Measurements from ENCODE around the gene ABI2.
"Not testable (repeated sequence)": the region's sequence is repeated elsewhere in the genome, so short reads cannot be mapped to it uniquely, and the experiment has no call there.

The ABI2 gene

GRCh38 chr2:203340791-203341487 lies 12.7 kb downstream of the ABI2 start:
- H3K27me3 Mint-ChIP-seq (ENCODE audit: low read depth): no peaks in the 10 kb centered on the region
- no peak overlapping the region for H3K4me3 Mint-ChIP-seq
- no peak for DNase-seq (ENCODE audit: low spot score)
- H3K4me1 Mint-ChIP-seq (ENCODE audit: low read depth): peaks cover 8% of the 10 kb centered on the region
- H3K9me3 Mint-ChIP-seq: no peaks in the 10 kb centered on the region
- peaks cover 7% of the 10 kb centered on the region for H3K36me3 Mint-ChIP-seq (ENCODE audit: low read depth)
- no peak overlapping the region for H3K27ac Mint-ChIP-seq

- H3K9me3 Mint-ChIP-seq: no peaks in the 10 kb centered on the region
- no peak for DNase-seq (ENCODE audit: low spot score)
- no peak overlapping the region for H3K4me3 Mint-ChIP-seq
- H3K36me3 Mint-ChIP-seq (ENCODE audit: low read depth): peaks cover 6% of the 10 kb centered on the region
- no peak overlapping the region for H3K27ac Mint-ChIP-seq
- no peaks in the 10 kb centered on the region for H3K27me3 Mint-ChIP-seq (ENCODE audit: low read depth)
- peaks cover 10% of the 10 kb centered on the region for H3K4me1 Mint-ChIP-seq (ENCODE audit: low read depth)
Measured at GRCh38 chr2:203341741-203342310, 13.6 kb downstream of the ABI2 start.

GRCh38 chr2:203342374-203342773 lies 14.2 kb downstream of the ABI2 start:
- not testable (repeated sequence) for H3K9me3 Mint-ChIP-seq; H3K4me1 Mint-ChIP-seq (ENCODE audit: low read depth); H3K36me3 Mint-ChIP-seq (ENCODE audit: low read depth); H3K27me3 Mint-ChIP-seq (ENCODE audit: low read depth); H3K27ac Mint-ChIP-seq; H3K4me3 Mint-ChIP-seq; DNase-seq (ENCODE audit: low spot score)

- DNase-seq (ENCODE audit: low spot score): no peak
- H3K36me3 Mint-ChIP-seq (ENCODE audit: low read depth): peaks cover 3% of the 10 kb centered on the region
- no peak overlapping the region for H3K27ac Mint-ChIP-seq
- H3K9me3 Mint-ChIP-seq: no peaks in the 10 kb centered on the region
- no peak overlapping the region for H3K4me3 Mint-ChIP-seq
- peaks cover 10% of the 10 kb centered on the region for H3K4me1 Mint-ChIP-seq (ENCODE audit: low read depth)
- no peaks in the 10 kb centered on the region for H3K27me3 Mint-ChIP-seq (ENCODE audit: low read depth)
Measured at GRCh38 chr2:203344667-203345066, 16.5 kb downstream of the ABI2 start.

- no peak for DNase-seq (ENCODE audit: low spot score)
- no peak overlapping the region for H3K27ac Mint-ChIP-seq
- no peak overlapping the region for H3K4me3 Mint-ChIP-seq
- H3K4me1 Mint-ChIP-seq (ENCODE audit: low read depth): peaks cover 3% of the 10 kb centered on the region
- no peaks in the 10 kb centered on the region for H3K27me3 Mint-ChIP-seq (ENCODE audit: low read depth)
- peaks cover 3% of the 10 kb centered on the region for H3K36me3 Mint-ChIP-seq (ENCODE audit: low read depth)
- no peaks in the 10 kb centered on the region for H3K9me3 Mint-ChIP-seq
Measured at GRCh38 chr2:203346612-203347011, 18.4 kb downstream of the ABI2 start.

GRCh38 chr2:203347375-203347774 lies 19.2 kb downstream of the ABI2 start:
- no peak for DNase-seq (ENCODE audit: low spot score)
- Mint-ChIP-seq H3K4me3 (no peak overlapping the region), H3K27ac (no peak overlapping the region), H3K9me3 (no peaks in the 10 kb centered on the region), H3K36me3 (ENCODE audit: low read depth) (peaks cover 3% of the 10 kb centered on the region), H3K27me3 (ENCODE audit: low read depth) (no peaks in the 10 kb centered on the region), H3K4me1 (ENCODE audit: low read depth) (peaks cover 2% of the 10 kb centered on the region)

GRCh38 chr2:203352604-203353255 lies 24.5 kb downstream of the ABI2 start:
- Mint-ChIP-seq H3K27ac (no peak overlapping the region), H3K4me1 (ENCODE audit: low read depth) (no peaks in the 10 kb centered on the region), H3K27me3 (ENCODE audit: low read depth) (no peaks in the 10 kb centered on the region), H3K36me3 (ENCODE audit: low read depth) (no peaks in the 10 kb centered on the region), H3K9me3 (no peaks in the 10 kb centered on the region), H3K4me3 (no peak overlapping the region)
- DNase-seq (ENCODE audit: low spot score): no peak

- H3K4me3 Mint-ChIP-seq: no peak overlapping the region
- H3K27me3 Mint-ChIP-seq (ENCODE audit: low read depth): no peaks in the 10 kb centered on the region
- H3K9me3 Mint-ChIP-seq: no peaks in the 10 kb centered on the region
- H3K4me1 Mint-ChIP-seq (ENCODE audit: low read depth): no peaks in the 10 kb centered on the region
- no peak for DNase-seq (ENCODE audit: low spot score)
- no peak overlapping the region for H3K27ac Mint-ChIP-seq
- H3K36me3 Mint-ChIP-seq (ENCODE audit: low read depth): peaks cover 3% of the 10 kb centered on the region
Measured at GRCh38 chr2:203354966-203355365, 26.8 kb downstream of the ABI2 start.

- H3K27ac Mint-ChIP-seq: no peak overlapping the region
- peaks cover 5% of the 10 kb centered on the region for H3K36me3 Mint-ChIP-seq (ENCODE audit: low read depth)
- no peaks in the 10 kb centered on the region for H3K9me3 Mint-ChIP-seq
- no peaks in the 10 kb centered on the region for H3K27me3 Mint-ChIP-seq (ENCODE audit: low read depth)
- H3K4me1 Mint-ChIP-seq (ENCODE audit: low read depth): no peaks in the 10 kb centered on the region
- H3K4me3 Mint-ChIP-seq: no peak overlapping the region
- DNase-seq (ENCODE audit: low spot score): no peak
Measured at GRCh38 chr2:203359450-203359849, 31.3 kb downstream of the ABI2 start.

- H3K4me1 Mint-ChIP-seq (ENCODE audit: low read depth): no peaks in the 10 kb centered on the region
- H3K27me3 Mint-ChIP-seq (ENCODE audit: low read depth): no peaks in the 10 kb centered on the region
- peaks cover 5% of the 10 kb centered on the region for H3K36me3 Mint-ChIP-seq (ENCODE audit: low read depth)
- H3K4me3 Mint-ChIP-seq: no peak overlapping the region
- no peaks in the 10 kb centered on the region for H3K9me3 Mint-ChIP-seq
- H3K27ac Mint-ChIP-seq: no peak overlapping the region
- DNase-seq (ENCODE audit: low spot score): no peak
Measured at GRCh38 chr2:203360833-203361430, 32.7 kb downstream of the ABI2 start.

GRCh38 chr2:203361495-203361894 lies 33.3 kb downstream of the ABI2 start:
- Mint-ChIP-seq H3K27me3 (ENCODE audit: low read depth) (no peaks in the 10 kb centered on the region), H3K4me1 (ENCODE audit: low read depth) (no peaks in the 10 kb centered on the region), H3K4me3 (no peak overlapping the region), H3K27ac (no peak overlapping the region), H3K36me3 (ENCODE audit: low read depth) (peaks cover 6% of the 10 kb centered on the region), H3K9me3 (no peaks in the 10 kb centered on the region)
- no peak for DNase-seq (ENCODE audit: low spot score)

GRCh38 chr2:203361922-203362321 lies 33.7 kb downstream of the ABI2 start:
- no peak overlapping the region for H3K4me3 Mint-ChIP-seq
- H3K4me1 Mint-ChIP-seq (ENCODE audit: low read depth): no peaks in the 10 kb centered on the region
- no peaks in the 10 kb centered on the region for H3K27me3 Mint-ChIP-seq (ENCODE audit: low read depth)
- no peaks in the 10 kb centered on the region for H3K9me3 Mint-ChIP-seq
- H3K27ac Mint-ChIP-seq: no peak overlapping the region
- DNase-seq (ENCODE audit: low spot score): no peak
- peaks cover 8% of the 10 kb centered on the region for H3K36me3 Mint-ChIP-seq (ENCODE audit: low read depth)

GRCh38 chr2:203366639-203367466 lies 38.7 kb downstream of the ABI2 start:
- Mint-ChIP-seq H3K4me1 (ENCODE audit: low read depth) (no peaks in the 10 kb centered on the region), H3K4me3 (no peak overlapping the region)

GRCh38 chr2:203372706-203373105 lies 44.5 kb downstream of the ABI2 start:
- not testable (repeated sequence) for H3K4me1 Mint-ChIP-seq (ENCODE audit: low read depth); H3K27ac Mint-ChIP-seq

More at GRCh38 chr2:203366639-203367466, 38.7 kb downstream of the ABI2 start:
- DNase-seq (ENCODE audit: low spot score): no peak
- no peaks in the 10 kb centered on the region for H3K9me3 Mint-ChIP-seq
- no peak overlapping the region for H3K27ac Mint-ChIP-seq
- peaks cover 9% of the 10 kb centered on the region for H3K36me3 Mint-ChIP-seq (ENCODE audit: low read depth)
- no peaks in the 10 kb centered on the region for H3K27me3 Mint-ChIP-seq (ENCODE audit: low read depth)

More at GRCh38 chr2:203372706-203373105, 44.5 kb downstream of the ABI2 start:
- H3K4me3 Mint-ChIP-seq; DNase-seq (ENCODE audit: low spot score); H3K36me3 Mint-ChIP-seq (ENCODE audit: low read depth); H3K27me3 Mint-ChIP-seq (ENCODE audit: low read depth); H3K9me3 Mint-ChIP-seq: not testable (repeated sequence)
